OCI-LY3 (cell line): ENCODE data around the gene NUP35.

Source experiments
- CTCF ChIP-seq: fragments of 200-600, 300-600 bp; sonication (generic); IDR thresholded peaks from 2 replicates; pipeline ENCODE4 v1.5.1; 2014; ENCODE audit warnings: antibody characterized with exemption, low read length, low read depth
- EZH2phosphoT487 ChIP-seq: fragments of 200-600 bp; shearing (Covaris generic); IDR thresholded peaks from 2 replicates; pipeline ENCODE4 v1.6.1; 2018; ENCODE audit warnings: antibody characterized with exemption, mixed run types, low read depth

DNA sequence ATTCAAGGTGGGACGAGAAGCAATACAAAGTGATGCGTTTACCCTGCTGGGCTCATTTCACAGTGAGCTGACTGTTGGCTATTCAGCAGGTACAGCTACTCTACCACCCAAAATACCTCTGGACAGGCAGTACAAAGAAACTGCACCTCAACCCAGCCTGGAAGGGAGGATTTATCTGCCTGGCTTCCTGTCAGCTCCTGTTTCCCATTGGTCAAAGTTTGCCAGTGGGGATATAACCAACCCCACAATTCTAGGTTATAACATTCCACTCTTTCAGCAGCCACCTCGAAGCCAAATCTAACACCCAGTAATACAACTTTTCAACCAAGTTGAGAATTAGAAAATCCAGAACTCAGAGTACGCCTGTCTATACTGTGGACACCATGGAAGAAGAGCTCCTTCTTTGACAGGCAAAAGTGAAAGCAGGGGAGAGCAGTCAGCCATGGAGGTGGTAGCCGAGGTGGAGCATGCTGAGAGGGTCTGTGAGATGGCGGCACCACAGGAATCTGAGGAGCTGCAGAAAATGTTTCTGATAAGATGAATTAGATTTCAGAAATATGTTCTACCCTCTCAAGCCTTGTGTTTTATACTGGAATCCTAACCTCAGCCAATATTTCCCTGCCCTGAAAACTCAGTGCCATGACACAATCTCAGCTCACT is 34.9 kb upstream of the NUP35 start:
- TF ChIP-seq CTCF (no peak), EZH2phosphoT487 (no peak)
